Activated T-cell treated with anti-CD3 and anti-CD28 coated beads for 48 hours (primary cell): ENCODE measurements around the gene PIEZO2.

ENCODE experiments used
- DNase-seq: peaks from one replicate; pipeline ENCODE4 v3.0.0-alpha.2; 2020; ENCODE audit warnings: low read depth

Gene PIEZO2

GRCh38 chr18:10787293-10787901 is 362.0 kb downstream of the PIEZO2 start:
- peak; percentile 77 for DNase-seq

GRCh38 chr18:10785798-10786197 is 363.6 kb downstream of the PIEZO2 start:
- DNase-seq = no peak

GRCh38 chr18:10784596-10785202 is 364.7 kb downstream of the PIEZO2 start:
- no peak for DNase-seq

- no peak for DNase-seq
Measured at GRCh38 chr18:10783941-10784340, 365.4 kb downstream of the PIEZO2 start.

- DNase-seq = no peak
Measured at GRCh38 chr18:10776493-10776892, 372.9 kb downstream of the PIEZO2 start.

GRCh38 chr18:10775026-10775425 is 374.3 kb downstream of the PIEZO2 start:
- no peak for DNase-seq

- no peak for DNase-seq
Measured at GRCh38 chr18:10771053-10771709, 378.2 kb downstream of the PIEZO2 start.

GRCh38 chr18:10770264-10770663 is 379.1 kb downstream of the PIEZO2 start:
- DNase-seq = no peak

GRCh38 chr18:10768221-10768620 is 381.1 kb downstream of the PIEZO2 start:
- no peak for DNase-seq

GRCh38 chr18:10767658-10768057 is 381.7 kb downstream of the PIEZO2 start:
- no peak for DNase-seq

GRCh38 chr18:10760986-10761385 is 388.4 kb downstream of the PIEZO2 start:
- DNase-seq = no peak

GRCh38 chr18:10759241-10759640 is 390.1 kb downstream of the PIEZO2 start:
- no peak for DNase-seq

GRCh38 chr18:10757946-10758345 is 391.4 kb downstream of the PIEZO2 start:
- DNase-seq = no peak

GRCh38 chr18:10757349-10757748 is 392.0 kb downstream of the PIEZO2 start:
- DNase-seq = no peak

GRCh38 chr18:10755855-10756254 is 393.5 kb downstream of the PIEZO2 start:
- no peak for DNase-seq

GRCh38 chr18:10754128-10754527 is 395.2 kb downstream of the PIEZO2 start:
- no peak for DNase-seq

- no peak for DNase-seq
Measured at GRCh38 chr18:10752382-10752781, 397.0 kb downstream of the PIEZO2 start.

GRCh38 chr18:10751653-10752052 is 397.7 kb downstream of the PIEZO2 start:
- DNase-seq = no peak

GRCh38 chr18:10750191-10751035 is 399.0 kb downstream of the PIEZO2 start:
- DNase-seq = no peak

- DNase-seq = no peak
Measured at GRCh38 chr18:10748641-10749040, 400.7 kb downstream of the PIEZO2 start.

- no peak for DNase-seq
Measured at GRCh38 chr18:10745971-10746370, 403.4 kb downstream of the PIEZO2 start.

GRCh38 chr18:10745219-10745618 is 404.1 kb downstream of the PIEZO2 start:
- DNase-seq = no peak

GRCh38 chr18:10743766-10744165 is 405.6 kb downstream of the PIEZO2 start:
- no peak for DNase-seq
